ENCODE measurements around the gene OR6B2.
"Not testable (repeated sequence)": the region's sequence is repeated elsewhere in the genome, so short reads cannot be mapped to it uniquely, and the experiment has no call there.

Gene OR6B2

GRCh38 chr2:240030379-240031094 is at the start of gene OR6B2:
OR6B2 (minus strand) TSS chr2:240030429; CDS start chr2:240030429, 0 bp downstream.
- DNase-seq: no peak

GRCh38 chr2:240078631-240079030 is 48.4 kb upstream of the OR6B2 start:
- DNase-seq: no peak

- no peak for DNase-seq
Observed at GRCh38 chr2:240077442-240077841, 47.2 kb upstream of the OR6B2 start.

GRCh38 chr2:240074545-240074944 is 44.3 kb upstream of the OR6B2 start:
- DNase-seq: no peak

GRCh38 chr2:240070907-240071306 is 40.7 kb upstream of the OR6B2 start:
- DNase-seq: no peak

GRCh38 chr2:240069829-240070228 is 39.6 kb upstream of the OR6B2 start:
- no peak for DNase-seq

GRCh38 chr2:240068193-240068592 is 38.0 kb upstream of the OR6B2 start:
- DNase-seq: no peak

- DNase-seq: no peak
Observed at GRCh38 chr2:240066489-240066888, 36.3 kb upstream of the OR6B2 start.

- no peak for DNase-seq
Observed at GRCh38 chr2:240064898-240065297, 34.7 kb upstream of the OR6B2 start.

- peak; percentile 40 for DNase-seq
Observed at GRCh38 chr2:240060977-240061591, 30.9 kb upstream of the OR6B2 start.

- no peak for DNase-seq
Observed at GRCh38 chr2:240056678-240057077, 26.4 kb upstream of the OR6B2 start.

- DNase-seq: no peak
Observed at GRCh38 chr2:240055177-240055917, 25.1 kb upstream of the OR6B2 start.

- DNase-seq: no peak
Observed at GRCh38 chr2:240053173-240054155, 23.2 kb upstream of the OR6B2 start, which contains the start of gene OR6B3. OR6B3 (minus strand) TSS chr2:240053521.

- no peak for DNase-seq
Observed at GRCh38 chr2:240052524-240052923, 22.3 kb upstream of the OR6B2 start.

GRCh38 chr2:240051697-240052096 is 21.5 kb upstream of the OR6B2 start:
- no peak for DNase-seq

GRCh38 chr2:240050278-240050677 is 20.0 kb upstream of the OR6B2 start:
- no peak for DNase-seq

- no peak for DNase-seq
Observed at GRCh38 chr2:240048237-240048636, 18.0 kb upstream of the OR6B2 start.

- no peak for DNase-seq
Observed at GRCh38 chr2:240045098-240045497, 14.9 kb upstream of the OR6B2 start.

GRCh38 chr2:240044096-240044495 is 13.9 kb upstream of the OR6B2 start:
- not testable (repeated sequence) for DNase-seq

- no peak for DNase-seq
Observed at GRCh38 chr2:240043279-240043989, 13.2 kb upstream of the OR6B2 start.

- no peak for DNase-seq
Observed at GRCh38 chr2:240042740-240043139, 12.5 kb upstream of the OR6B2 start.

- DNase-seq: no peak
Observed at GRCh38 chr2:240041363-240041762, 11.1 kb upstream of the OR6B2 start.

Measured in NCI-H1105 (cell line).